ENCODE results near the gene RPL18A.

GRCh38 chr19:17835182-17836006, 24.3 kb upstream of the RPL18A start:
- TF ChIP-seq EZH2 (IDR thresholded peaks at IDR 0.05; ENCODE audit: borderline replicate concordance, low read depth, low read length, severe bottlenecking) (no peak), CTCF (IDR thresholded peaks at IDR 0.05; ENCODE audit: borderline replicate concordance, extremely low read depth, low read length, poor library complexity, severe bottlenecking) (no peak)

Data from DND-41 (cell line).